ENCODE measurements around the gene KCNG1.

DNA sequence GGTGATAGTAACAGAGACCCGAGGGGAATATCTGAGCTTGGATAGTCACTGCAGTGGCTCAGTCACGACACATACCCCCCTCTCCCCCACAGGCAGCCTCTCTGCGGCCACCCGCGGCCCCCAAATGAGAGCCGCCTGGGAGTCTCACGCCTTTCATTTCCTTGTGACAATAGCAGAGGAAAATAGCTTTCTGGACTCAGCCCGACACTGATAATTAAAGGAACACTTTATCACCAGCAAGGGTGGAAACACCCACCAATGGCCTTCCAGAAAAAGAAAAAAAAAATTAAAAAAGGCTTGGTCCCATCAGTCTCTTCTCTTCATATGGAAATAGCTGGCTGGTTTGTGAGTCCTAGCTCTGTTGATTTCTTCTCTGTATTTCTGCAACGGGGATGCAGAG lies 35.1 kb upstream of the KCNG1 start:
- TF ChIP-seq POLR2AphosphoS5 (IDR thresholded peaks at IDR 0.05; ENCODE audit: low read depth) (no peak), CTCF (conservative IDR thresholded peaks at IDR 0.05; ENCODE audit: low read depth in 2 of 2) (no peak), EZH2 (IDR thresholded peaks at IDR 0.05; ENCODE audit: low read depth, unreplicated experiment) (no peak), REST (IDR thresholded peaks at IDR 0.05; ENCODE audit: unreplicated experiment) (no peak), JUNB (IDR thresholded peaks at IDR 0.05; ENCODE audit: unreplicated experiment) (no peak), EZH2phosphoT487 (IDR thresholded peaks at IDR 0.05; ENCODE audit: unreplicated experiment) (no peak), ZNF331 (CRISPR knock-in tag; IDR thresholded peaks at IDR 0.05; ENCODE audit: low read depth) (no peak)
- TF ChIP-seq, protein P1, sequence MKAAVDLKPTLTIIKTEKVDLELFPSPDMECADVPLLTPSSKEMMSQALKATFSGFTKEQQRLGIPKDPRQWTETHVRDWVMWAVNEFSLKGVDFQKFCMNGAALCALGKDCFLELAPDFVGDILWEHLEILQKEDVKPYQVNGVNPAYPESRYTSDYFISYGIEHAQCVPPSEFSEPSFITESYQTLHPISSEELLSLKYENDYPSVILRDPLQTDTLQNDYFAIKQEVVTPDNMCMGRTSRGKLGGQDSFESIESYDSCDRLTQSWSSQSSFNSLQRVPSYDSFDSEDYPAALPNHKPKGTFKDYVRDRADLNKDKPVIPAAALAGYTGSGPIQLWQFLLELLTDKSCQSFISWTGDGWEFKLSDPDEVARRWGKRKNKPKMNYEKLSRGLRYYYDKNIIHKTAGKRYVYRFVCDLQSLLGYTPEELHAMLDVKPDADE (IDR thresholded peaks at IDR 0.05), result no peak
